Chondrocyte (in vitro differentiated cells): ENCODE results near the gene PRKAG2. TPM values are rescaled to one million over a fixed set of nuclear protein-coding genes. Genes with fewer than 3 reads are reported as not detected.

ENCODE experiments used
- DNase-seq: peaks from one replicate; pipeline ENCODE4 v3.0.0; 2021; ENCODE audit warnings: mixed read lengths, low spot score
- H3K27ac Mint-ChIP-seq: one replicate; pipeline ENCODE4 v1.8.0; 2021; ENCODE audit warnings: mild to moderate bottlenecking, moderate library complexity, mixed read lengths; ENCODE audit not compliant: unreplicated experiment
- H3K27me3 Mint-ChIP-seq: 2 replicates; pipeline ENCODE4 v1.8.0; 2021; ENCODE audit warnings: low read depth, mixed read lengths
- H3K36me3 Mint-ChIP-seq: 2 replicates; pipeline ENCODE4 v1.8.0; 2021; ENCODE audit warnings: low read depth, mixed read lengths
- H3K4me1 Mint-ChIP-seq: 2 replicates; pipeline ENCODE4 v1.8.0; 2021; ENCODE audit warnings: low read depth, mild to moderate bottlenecking, mixed read lengths
- H3K4me3 Mint-ChIP-seq: one replicate; pipeline ENCODE4 v1.8.0; 2021; ENCODE audit warnings: mild to moderate bottlenecking, moderate library complexity, mixed read lengths; ENCODE audit not compliant: unreplicated experiment
- H3K9me3 Mint-ChIP-seq: 2 replicates; pipeline ENCODE4 v1.8.0; 2021; ENCODE audit warnings: low read depth, mixed read lengths
- CTCF ChIP-seq: fragments of 200-600 bp; sonication (generic); IDR thresholded peaks from 2 replicates; pipeline ENCODE4 v1.5.0; 2021; ENCODE audit warnings: antibody characterized with exemption, mild to moderate bottlenecking, moderate library complexity
- total RNA-seq: library from RNA; stranded (reverse); gene quantifications from 3 replicates; pipeline ENCODE4 v1.2.1, GENCODE V29; 2021

The PRKAG2 gene
- total RNA-seq, 1 donor from 2014 or later, result 35.4 TPM

DNA sequence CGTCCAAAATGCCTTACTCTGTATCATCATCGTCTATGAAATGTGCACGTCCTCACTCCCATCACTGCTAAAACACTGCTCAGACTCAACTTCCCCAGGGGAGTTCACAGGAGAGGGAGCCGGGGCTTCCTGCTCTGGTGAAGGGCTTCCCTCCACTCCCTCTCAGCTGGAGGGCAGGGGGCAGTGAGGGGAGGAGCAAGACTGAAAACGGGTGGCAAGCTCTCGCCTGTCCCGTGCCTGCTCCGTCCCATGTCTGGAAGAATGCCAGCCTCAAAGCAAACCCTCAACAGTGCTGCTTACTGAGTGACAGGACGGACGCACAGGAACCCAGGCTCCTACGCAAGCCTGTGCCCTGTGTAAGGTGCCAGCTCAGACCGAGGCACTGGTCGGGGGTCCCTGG is 25.1 kb downstream of the PRKAG2 start:
- Mint-ChIP-seq H3K9me3 (no peaks in the 10 kb centered on the region), H3K4me3 (no peak overlapping the region), H3K36me3 (no peaks in the 10 kb centered on the region), H3K27ac (no peak overlapping the region), H3K27me3 (peaks cover 21% of the 10 kb centered on the region), H3K4me1 (no peaks in the 10 kb centered on the region)
- TF ChIP-seq CTCF, result no peak
- peak; percentile 64 for DNase-seq

GRCh38 chr7:151851145-151851751 is 25.7 kb downstream of the PRKAG2 start:
- Mint-ChIP-seq H3K27ac (no peak overlapping the region), H3K4me1 (no peaks in the 10 kb centered on the region), H3K27me3 (peaks cover 17% of the 10 kb centered on the region), H3K9me3 (no peaks in the 10 kb centered on the region), H3K4me3 (no peak overlapping the region), H3K36me3 (no peaks in the 10 kb centered on the region)
- DNase-seq, result peak; percentile 72
- no peak for TF ChIP-seq CTCF

DNA sequence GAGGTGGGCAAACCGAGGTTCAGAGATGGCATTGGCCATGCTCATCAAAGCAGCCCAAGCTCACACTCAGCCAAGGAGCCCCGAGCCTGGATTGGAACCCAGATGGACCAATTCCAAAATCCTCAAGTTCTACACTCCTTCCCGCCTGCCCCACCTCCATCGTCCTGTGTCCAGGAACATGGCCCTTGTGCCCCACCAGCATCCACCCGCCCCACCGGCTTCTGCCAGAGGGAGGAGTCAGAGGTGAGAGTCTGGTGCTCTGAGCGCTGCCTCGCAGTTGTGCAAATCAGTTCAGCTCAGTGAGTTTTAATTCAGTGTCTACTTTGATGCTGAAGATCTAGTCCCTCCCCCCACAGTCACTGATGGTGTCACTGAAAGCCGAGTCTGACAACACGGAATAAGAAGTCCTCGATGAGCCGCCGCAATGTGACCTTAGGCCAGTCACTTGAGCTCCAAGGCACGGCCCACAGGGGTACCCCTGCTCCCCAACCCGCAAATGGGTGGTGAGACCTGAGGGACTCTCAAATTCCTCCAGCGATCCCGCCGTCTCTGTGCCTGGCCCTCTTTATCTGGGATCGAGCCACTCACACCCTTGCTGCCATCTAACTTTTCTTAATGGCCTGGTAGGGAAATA is 26.3 kb downstream of the PRKAG2 start:
- Mint-ChIP-seq H3K9me3 (no peaks in the 10 kb centered on the region), H3K27ac (no peak overlapping the region), H3K4me3 (no peak overlapping the region), H3K36me3 (no peaks in the 10 kb centered on the region), H3K4me1 (no peaks in the 10 kb centered on the region), H3K27me3 (peaks cover 14% of the 10 kb centered on the region)
- DNase-seq, result peak; percentile 81
- TF ChIP-seq CTCF, result no peak

- H3K4me3 Mint-ChIP-seq, result no peak overlapping the region
- H3K4me1 Mint-ChIP-seq, result peaks cover 3% of the 10 kb centered on the region
- no peaks in the 10 kb centered on the region for H3K9me3 Mint-ChIP-seq
- no peak overlapping the region for H3K27ac Mint-ChIP-seq
- no peaks in the 10 kb centered on the region for H3K36me3 Mint-ChIP-seq
- TF ChIP-seq CTCF, result no peak
- peak; percentile 71 for DNase-seq
- H3K27me3 Mint-ChIP-seq, result peaks cover 14% of the 10 kb centered on the region
Measured at GRCh38 chr7:151849879-151850260, 27.0 kb downstream of the PRKAG2 start.

- Mint-ChIP-seq H3K4me1 (peaks cover 10% of the 10 kb centered on the region), H3K9me3 (no peaks in the 10 kb centered on the region), H3K4me3 (no peak overlapping the region), H3K36me3 (no peaks in the 10 kb centered on the region), H3K27me3 (peaks cover 14% of the 10 kb centered on the region), H3K27ac (no peak overlapping the region)
- TF ChIP-seq CTCF, result no peak
- peak; percentile 71 for DNase-seq
Measured at GRCh38 chr7:151849008-151849878, 27.7 kb downstream of the PRKAG2 start.
